H1 (cell line): Measurements from ENCODE around the gene TBC1D9. TPM values are rescaled to one million over a fixed set of nuclear protein-coding genes. Genes with fewer than 3 reads are reported as not detected.

ENCODE experiments used
- CTCF ChIA-PET: fragments of 300-600 bp; sonication (Branson Sonifier 250); formaldehyde crosslinking; loops from one replicate; lab custom pipeline; 2021; ENCODE audit not compliant: partially characterized antibody; lab: Charles Lee
- POLR2A ChIA-PET: fragments of 300-600 bp; sonication (Branson Sonifier 250); formaldehyde crosslinking; loops from one replicate; lab custom pipeline; 2021; ENCODE audit warnings: inconsistent platforms; ENCODE audit not compliant: partially characterized antibody; lab: Charles Lee
- DNase-seq, 2 experiments: peaks; one replicate each; pipeline versions ENCODE4 v3.0.0 to v3.0.0-alpha.2; 2010 to 2022; ENCODE audit warnings: low spot score in 2 of 2, low read depth in 1 of 2, mixed read lengths in 1 of 2
- FAIRE-seq: peaks from 2 replicates; lab custom pipeline; 2011; peaks lifted over from hg19 to GRCh38; lab: Jason Lieb, UNC
- H2AFZ ChIP-seq: 2 replicates; pipeline ENCODE4 v1.8.1; 2012; ENCODE audit warnings: low read length, inconsistent platforms
- H2AK5ac ChIP-seq: 2 replicates; pipeline ENCODE4 v1.6.1; 2013; ENCODE audit warnings: low read depth, low read length
- H2BK120ac ChIP-seq: replicated peaks from 2 replicates; pipeline ENCODE3; 2013; ENCODE audit warnings: low read depth, low read length, inconsistent platforms
- H2BK12ac ChIP-seq: 2 replicates; pipeline ENCODE4 v1.6.1; 2013; ENCODE audit warnings: low read depth, low read length
- H2BK15ac ChIP-seq: 2 replicates; pipeline ENCODE4 v1.6.1; 2013; ENCODE audit warnings: low read length
- H2BK20ac ChIP-seq: 2 replicates; pipeline ENCODE4 v1.6.1; 2013; ENCODE audit warnings: low read length
- H2BK5ac ChIP-seq: 2 replicates; pipeline ENCODE4 v1.6.1; 2013; ENCODE audit warnings: low read depth, low read length
- H3K14ac ChIP-seq: 2 replicates; pipeline ENCODE4 v1.6.1; 2013; ENCODE audit warnings: inconsistent platforms; ENCODE audit not compliant: insufficient read length
- H3K18ac ChIP-seq: 2 replicates; pipeline ENCODE4 v1.6.1; 2013; ENCODE audit warnings: low read length; ENCODE audit errors: extremely low read depth
- H3K23ac ChIP-seq: 2 replicates; pipeline ENCODE4 v1.6.1; 2013; ENCODE audit warnings: inconsistent platforms; ENCODE audit not compliant: insufficient read length
- H3K23me2 ChIP-seq: 2 replicates; pipeline ENCODE4 v1.6.1; 2013; ENCODE audit warnings: low read depth, low read length
- H3K27ac ChIP-seq: 2 replicates; pipeline ENCODE4 v1.6.1; 2011; ENCODE audit warnings: low read depth, low read length, inconsistent platforms
- H3K27me3 ChIP-seq, 4 experiments: replicated peaks in 1 of 4; 1 replicate in 1 of 4; 2 replicates in 3 of 4; pipeline versions ENCODE4 v1.6.1 to v1.8.1; 2011 to 2013; ENCODE audit warnings: low read length in 3 of 4, mild to moderate bottlenecking in 3 of 4, inconsistent platforms in 2 of 4, mixed read lengths in 2 of 4, moderate library complexity in 1 of 4; ENCODE audit not compliant: control insufficient read depth in 3 of 4, insufficient read depth in 3 of 4; ENCODE audit errors: extremely low read depth in 1 of 4
- H3K36me3 ChIP-seq, 4 experiments: 2 replicates each; pipeline versions ENCODE4 v1.6.1 to v1.8.1; 2011 to 2013; ENCODE audit warnings: mild to moderate bottlenecking in 4 of 4, low read length in 3 of 4, moderate library complexity in 2 of 4, control low read depth in 1 of 4, inconsistent platforms in 1 of 4; ENCODE audit not compliant: insufficient read depth in 4 of 4, control insufficient read depth in 2 of 4
- H3K4ac ChIP-seq: replicated peaks from 2 replicates; pipeline ENCODE3; 2013; ENCODE audit warnings: low read length, low read depth, mixed read lengths, inconsistent platforms; ENCODE audit not compliant: insufficient read length
- H3K4me1 ChIP-seq, 4 experiments: replicated peaks in 1 of 4; 1 replicate in 1 of 4; 2 replicates in 3 of 4; pipeline versions ENCODE4 v1.6.1 to v1.8.1; 2011 to 2013; ENCODE audit warnings: low read length in 3 of 4, inconsistent platforms in 2 of 4, mixed read lengths in 1 of 4; ENCODE audit not compliant: insufficient read depth in 4 of 4, control insufficient read depth in 3 of 4
- H3K4me2 ChIP-seq, 2 experiments: 2 replicates each; pipeline versions ENCODE4 v1.6.1 to v1.8.1; 2011 to 2013; ENCODE audit warnings: low read depth in 2 of 2, low read length in 2 of 2, control low read depth in 1 of 2, inconsistent platforms in 1 of 2, mild to moderate bottlenecking in 1 of 2; ENCODE audit not compliant: insufficient read depth in 1 of 2
- H3K4me3 ChIP-seq, 4 experiments: fragments of 200-600, 300-600 bp in 1 of 4; sonication (generic), shearing (Covaris generic), sonication (Bioruptor Twin) in 1 of 4; 2 replicates each; pipeline versions ENCODE4 v1.5.1 to v1.8.1; 2011 to 2016; ENCODE audit warnings: low read length in 4 of 4, low read depth in 3 of 4, control low read depth in 2 of 4, inconsistent platforms in 2 of 4, mild to moderate bottlenecking in 2 of 4, mixed read lengths in 1 of 4, moderate library complexity in 1 of 4; ENCODE audit not compliant: insufficient read depth in 2 of 4; ENCODE audit errors: extremely low read depth in 1 of 4
- H3K56ac ChIP-seq: replicated peaks from 2 replicates; pipeline ENCODE3; 2013; ENCODE audit warnings: low read depth, mild to moderate bottlenecking, mixed read lengths, low read length, inconsistent platforms; ENCODE audit not compliant: insufficient read length
- H3K79me1 ChIP-seq: 2 replicates; pipeline ENCODE4 v1.6.1; 2013; ENCODE audit warnings: low read depth, low read length, control low read depth
- H3K79me2 ChIP-seq, 2 experiments: 2 replicates each; pipeline versions ENCODE4 v1.6.1 to v1.8.1; 2012 to 2013; ENCODE audit warnings: low read length in 2 of 2, mild to moderate bottlenecking in 2 of 2, inconsistent platforms in 1 of 2; ENCODE audit not compliant: insufficient read depth in 2 of 2, control insufficient read depth in 1 of 2
- H3K9ac ChIP-seq, 4 experiments: replicated peaks in 1 of 4; 1 replicate in 1 of 4; 2 replicates in 3 of 4; pipeline versions ENCODE4 v1.6.1 to v1.8.1; 2011 to 2013; ENCODE audit warnings: low read depth in 3 of 4, low read length in 3 of 4, control low read depth in 2 of 4, mild to moderate bottlenecking in 2 of 4, moderate library complexity in 2 of 4, inconsistent platforms in 1 of 4; ENCODE audit errors: extremely low read depth in 1 of 4
- H3K9me3 ChIP-seq, 2 experiments: 2 replicates each; pipeline versions ENCODE4 v1.6.1 to v1.8.1; 2012 to 2013; ENCODE audit warnings: mild to moderate bottlenecking in 2 of 2, moderate library complexity in 2 of 2, control low read depth in 1 of 2, inconsistent platforms in 1 of 2, low read depth in 1 of 2, low read length in 1 of 2, mixed read lengths in 1 of 2; ENCODE audit not compliant: insufficient read depth in 2 of 2
- H4K20me1 ChIP-seq, 2 experiments: replicated peaks in 1 of 2; 2 replicates each; pipeline versions ENCODE3 to v1.8.1; 2011 to 2013; ENCODE audit warnings: inconsistent platforms in 2 of 2, low read length in 2 of 2, mild to moderate bottlenecking in 1 of 2; ENCODE audit not compliant: insufficient read depth in 2 of 2, control insufficient read depth in 1 of 2
- H4K5ac ChIP-seq: 2 replicates; pipeline ENCODE4 v1.6.1; 2013; ENCODE audit warnings: low read length, low read depth, mixed read lengths, inconsistent platforms; ENCODE audit not compliant: insufficient read length
- H4K8ac ChIP-seq: 2 replicates; pipeline ENCODE4 v1.8.0; 2013; ENCODE audit warnings: mild to moderate bottlenecking, moderate library complexity, low read length, inconsistent platforms; ENCODE audit not compliant: insufficient read depth; ENCODE audit errors: extremely low read depth
- H4K91ac ChIP-seq: replicated peaks from 2 replicates; pipeline ENCODE3; 2013; ENCODE audit warnings: low read length, mixed read lengths, inconsistent platforms; ENCODE audit not compliant: insufficient read length
- ATF2 ChIP-seq: IDR thresholded peaks from 2 replicates; pipeline ENCODE4 v1.6.1; 2012; ENCODE audit warnings: low read length, inconsistent platforms
- ATF3 ChIP-seq: IDR thresholded peaks from 2 replicates; pipeline ENCODE4 v1.6.1; 2011; ENCODE audit warnings: low read depth, mild to moderate bottlenecking, low read length; ENCODE audit not compliant: insufficient read depth
- CEBPB ChIP-seq: IDR thresholded peaks from 2 replicates; pipeline ENCODE4 v1.6.1; 2012; ENCODE audit warnings: low read depth, low read length
- CHD2 ChIP-seq: IDR thresholded peaks from 2 replicates; pipeline ENCODE4 v1.6.1; 2012; ENCODE audit warnings: low read length, improper control_type of control experiment
- GTF2F1 ChIP-seq: IDR thresholded peaks from 2 replicates; pipeline ENCODE4 v1.6.1; 2012; ENCODE audit warnings: low read depth, low read length, improper control_type of control experiment, borderline replicate concordance
- MAFK ChIP-seq: IDR thresholded peaks from 2 replicates; pipeline ENCODE4 v1.6.1; 2012; ENCODE audit warnings: low read depth, mild to moderate bottlenecking, improper control_type of control experiment, low read length
- MAX ChIP-seq: IDR thresholded peaks from 2 replicates; pipeline ENCODE4 v1.6.1; 2012; ENCODE audit warnings: inconsistent platforms
- POU5F1 ChIP-seq: IDR thresholded peaks from 2 replicates; pipeline ENCODE4 v1.6.1; 2011; ENCODE audit warnings: low read depth, mild to moderate bottlenecking, low read length, moderate library complexity
- SP4 ChIP-seq: IDR thresholded peaks from 2 replicates; pipeline ENCODE4 v1.6.1; 2012; ENCODE audit warnings: low read length, inconsistent platforms
- SUZ12 ChIP-seq: fragments of 200-600 bp; sonication (generic); IDR thresholded peaks from 2 replicates; pipeline ENCODE4 v1.6.1; 2012; ENCODE audit warnings: mild to moderate bottlenecking, inconsistent platforms, low read length, moderate library complexity, mixed read lengths
- TBP ChIP-seq: IDR thresholded peaks from 2 replicates; pipeline ENCODE4 v1.6.1; 2011; ENCODE audit warnings: low read depth, low read length, improper control_type of control experiment
- TCF12 ChIP-seq: IDR thresholded peaks from 2 replicates; pipeline ENCODE4 v1.6.1; 2011; ENCODE audit warnings: low read depth, mild to moderate bottlenecking, low read length
- WGBS, 2 experiments: shearing (Covaris generic) in 1 of 2; methylation state at CpG; one replicate each; pipeline versions ENCODE4 v1.1.6 to v1.1.7; 2013 to 2015; ENCODE audit warnings: low lambda C conversion rate in 2 of 2, mixed read lengths in 2 of 2, inconsistent platforms in 1 of 2, low coverage in 1 of 2, missing lambda C conversion rate in 1 of 2; ENCODE audit not compliant: insufficient replicate concordance in 2 of 2, insufficient coverage in 1 of 2, insufficient read length in 1 of 2; ENCODE audit errors: extremely low coverage in 1 of 2, missing lambda C conversion rate in 1 of 2; 5-methylcytosine and 5-hydroxymethylcytosine counted together
- polyA plus RNA-seq, 7 experiments: library from polyadenylated mRNA; depleted of rRNA in 3 of 7; stranded (reverse) in 5 of 7; unstranded in 2 of 7; fragments of >200 nt in 5 of 7; fragments of 200-250 nt in 2 of 7; gene quantifications; 1 replicate in 5 of 7; 2 replicates in 1 of 7; 4 replicates in 1 of 7; pipeline versions ENCODE4 v1.2.1 to v1.2.3, GENCODE V29; 2011 to 2013; ENCODE audit warnings: missing spikeins in 2 of 7, mixed read lengths in 2 of 7
- total RNA-seq: library from RNA; stranded (reverse); fragmentation: NEBNext Ultra II Directional; extraction: Animal tissue kit (Norgen Biotek cat#: 25700); gene quantifications from 2 replicates; pipeline ENCODE4 v1.2.1, GENCODE V29; 2021

TBC1D9 gene
- total and polyA plus RNA-seq, 2 of the 8 experiments (the other 6 are each of a cell fraction or from before 2014, with no cell fraction given): 0.94 to 1.0 TPM

- Histone ChIP-seq H2BK5ac (no peak overlapping the region), H2AFZ (no peak overlapping the region), H2BK20ac (no peak overlapping the region), H3K4me2 (peak overlapping the region; percentile 81 to 98), H3K9ac (no peak overlapping the region; a peak in 1 of 7 replicates), H3K79me1 (no peaks in the 10 kb centered on the region), H2BK15ac (no peak overlapping the region), H4K5ac (no peak overlapping the region), H3K18ac (no peak overlapping the region), H2BK120ac (no peak overlapping the region), H3K27ac (no peak overlapping the region), H3K14ac (no peak overlapping the region), H3K4me3 (peak overlapping the region in 2 of 4 experiments; percentile 60 to 67; a peak in 2 of 8 replicates), H3K27me3 (peaks cover 0 to 58% (median 38%) of the 10 kb centered on the region in 4 experiments; a peak in 6 of 7 replicates), H3K9me3 (no peaks in the 10 kb centered on the region), H4K91ac (no peak overlapping the region), H3K23me2 (peaks cover 12% of the 10 kb centered on the region; the same call in 1 of the 2 replicates), H2BK12ac (no peak overlapping the region; the same call in 1 of the 2 replicates), H3K79me2 (no peaks in the 10 kb centered on the region), H3K23ac (no peak overlapping the region), H3K4ac (no peak overlapping the region), H3K4me1 (peaks cover 0 to 6% (median 4%) of the 10 kb centered on the region in 4 experiments; a peak in 3 of 7 replicates), H4K8ac (no peak overlapping the region), H2AK5ac (no peak overlapping the region), H3K36me3 (no peaks in the 10 kb centered on the region), H4K20me1 (peaks cover 0 to 1% of the 10 kb centered on the region in 2 experiments), H3K56ac (no peak overlapping the region)
- DNase-seq (no peak), FAIRE-seq (no peak)
- 45% methylated on average over 3 of the region's 3 CpGs; no CpG with 5 or more reads in 1 of the 2 experiments for WGBS, 2 experiments
- POLR2A ChIA-PET: interaction anchor here (0.5 to 1.3 kb wide), 4 partner anchors 14 to 337 kb away, joined by 3 to 4 read pairs (median 3); no protein-coding TSS in a partner anchor
- CTCF ChIA-PET: interaction anchor here (0.6 to 1.7 kb wide), 14 partner anchors 12 to 472 kb away, joined by 3 to 6 read pairs (median 4); partner anchors contain the start of gene MGAT4D
- no peak for TF ChIP-seq TCF12
- no peak for TF ChIP-seq ATF3
- no peak for TF ChIP-seq MAFK
- TF ChIP-seq TBP: no peak
- no peak for TF ChIP-seq SP4
- no peak for TF ChIP-seq SUZ12
- no peak for TF ChIP-seq CEBPB
- TF ChIP-seq ATF2: no peak
- TF ChIP-seq POU5F1: no peak
- TF ChIP-seq GTF2F1: no peak
- TF ChIP-seq CHD2: no peak
- no peak for TF ChIP-seq MAX
These were observed 1.0 kb upstream of the TBC1D9 start for GRCh38 chr4:140757232-140757630.
